Activated naive CD8-positive, alpha-beta T cell treated with anti-CD3 and anti-CD28 coated beads for 36 hours (primary cell): ENCODE data around the gene ZNF665. TPM values are rescaled to one million over a fixed set of nuclear protein-coding genes. Genes with fewer than 3 reads are reported as not detected.
A peak's percentile ranks its signal among the peaks of the same experiment; 100 is the strongest.

Experiments used
- DNase-seq: peaks from one replicate; pipeline ENCODE4 v3.0.0; 2021
- H3K27ac Mint-ChIP-seq: one replicate; pipeline ENCODE4 v1.8.0; 2022; ENCODE audit warnings: mild to moderate bottlenecking, moderate library complexity, mixed read lengths
- H3K27me3 Mint-ChIP-seq: one replicate; pipeline ENCODE4 v1.8.0; 2022; ENCODE audit warnings: mild to moderate bottlenecking, mixed read lengths
- H3K36me3 Mint-ChIP-seq: one replicate; pipeline ENCODE4 v1.8.0; 2021; ENCODE audit warnings: mild to moderate bottlenecking, mixed read lengths
- H3K4me1 Mint-ChIP-seq: one replicate; pipeline ENCODE4 v1.8.0; 2021; ENCODE audit warnings: mixed read lengths
- H3K4me3 Mint-ChIP-seq: one replicate; pipeline ENCODE4 v1.8.0; 2022; ENCODE audit warnings: mild to moderate bottlenecking, moderate library complexity, mixed read lengths
- H3K9me3 Mint-ChIP-seq: one replicate; pipeline ENCODE4 v1.8.0; 2022; ENCODE audit warnings: mixed read lengths
- total RNA-seq, 2 experiments: library from RNA; stranded (reverse); gene quantifications; one replicate each; pipeline ENCODE4 v1.2.3, GENCODE V29; 2021

ZNF665 gene
- total RNA-seq, 2 experiments from 2014 or later = 6.6 to 6.7 TPM

- Mint-ChIP-seq H3K27me3 (no peaks in the 10 kb centered on the region), H3K36me3 (peaks cover 73% of the 10 kb centered on the region)
These were observed 11.0 kb downstream of the ZNF665 start for GRCh38 chr19:53182202-53182601.

DNA sequence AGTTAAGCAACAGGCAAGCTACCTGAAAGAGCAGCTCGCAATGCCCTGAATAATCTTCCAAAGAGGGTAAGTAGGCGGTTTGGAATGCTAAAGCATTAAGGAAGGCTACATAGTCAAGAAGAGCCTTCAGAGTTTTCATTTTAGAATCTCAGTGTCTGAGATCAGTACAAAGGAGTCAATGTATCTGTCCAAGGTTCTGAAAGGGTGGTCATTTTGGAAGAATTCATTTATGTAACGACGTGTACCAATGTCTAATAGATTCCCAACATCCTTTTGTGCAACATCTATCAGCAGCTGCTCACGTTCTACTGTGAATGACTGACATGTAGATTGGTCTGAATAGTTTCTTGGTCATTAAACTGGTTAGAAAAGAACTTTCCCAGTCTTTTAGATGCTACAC is 15.2 kb downstream of the ZNF665 start:
- Mint-ChIP-seq H3K27ac (no peak overlapping the region), H3K27me3 (no peaks in the 10 kb centered on the region), H3K4me1 (no peaks in the 10 kb centered on the region), H3K36me3 (peaks cover 90% of the 10 kb centered on the region), H3K9me3 (peaks cover 42% of the 10 kb centered on the region), H3K4me3 (no peak overlapping the region)
- no peak for DNase-seq

More at GRCh38 chr19:53182202-53182601, 11.0 kb downstream of the ZNF665 start:
- H3K9me3 Mint-ChIP-seq = peaks cover 29% of the 10 kb centered on the region
- H3K27ac Mint-ChIP-seq = no peak overlapping the region
- H3K4me1 Mint-ChIP-seq = no peaks in the 10 kb centered on the region
- H3K4me3 Mint-ChIP-seq = no peak overlapping the region
- no peak for DNase-seq

GRCh38 chr19:53172889-53173288 is 20.3 kb downstream of the ZNF665 start:
- Mint-ChIP-seq H3K27me3 (no peaks in the 10 kb centered on the region), H3K4me3 (no peak overlapping the region), H3K27ac (no peak overlapping the region), H3K4me1 (no peaks in the 10 kb centered on the region), H3K36me3 (peaks cover 76% of the 10 kb centered on the region), H3K9me3 (peaks cover 53% of the 10 kb centered on the region)
- no peak for DNase-seq

DNA sequence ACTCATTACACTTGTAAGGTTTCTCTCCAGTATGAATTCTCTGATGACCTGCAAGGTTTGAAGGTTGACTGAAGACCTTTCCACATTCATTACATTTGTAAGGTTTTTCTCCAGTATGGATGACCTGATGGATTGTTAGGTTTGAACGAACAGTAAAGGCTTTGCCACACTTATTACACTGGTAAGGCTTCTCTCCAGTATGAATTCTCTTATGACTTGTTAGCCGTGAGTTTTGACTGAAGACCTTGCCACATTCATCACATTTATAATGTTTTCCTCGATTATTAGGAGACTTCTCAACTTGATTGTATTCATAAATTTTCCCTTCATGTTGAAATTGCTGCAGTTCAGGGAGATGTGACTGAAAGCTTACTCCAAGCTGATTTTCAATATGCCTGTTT is 27.5 kb downstream of the ZNF665 start:
- H3K36me3 Mint-ChIP-seq = peaks cover 51% of the 10 kb centered on the region
- H3K9me3 Mint-ChIP-seq = peaks cover 48% of the 10 kb centered on the region
- no peak overlapping the region for H3K27ac Mint-ChIP-seq
- DNase-seq = no peak
- H3K4me1 Mint-ChIP-seq = no peaks in the 10 kb centered on the region
- H3K27me3 Mint-ChIP-seq = no peaks in the 10 kb centered on the region
- no peak overlapping the region for H3K4me3 Mint-ChIP-seq

- no peak for DNase-seq
- Mint-ChIP-seq H3K27ac (no peak overlapping the region), H3K27me3 (no peaks in the 10 kb centered on the region), H3K4me1 (peaks cover 13% of the 10 kb centered on the region), H3K9me3 (peaks cover 49% of the 10 kb centered on the region), H3K4me3 (no peak overlapping the region), H3K36me3 (peaks cover 48% of the 10 kb centered on the region)
These were observed 32.0 kb downstream of the ZNF665 start for GRCh38 chr19:53161123-53161522.

- Mint-ChIP-seq H3K36me3 (peaks cover 48% of the 10 kb centered on the region), H3K27ac (no peak overlapping the region), H3K4me1 (peaks cover 13% of the 10 kb centered on the region), H3K9me3 (peaks cover 45% of the 10 kb centered on the region), H3K27me3 (no peaks in the 10 kb centered on the region), H3K4me3 (no peak overlapping the region)
- DNase-seq = no peak
These were observed 32.8 kb downstream of the ZNF665 start for GRCh38 chr19:53160350-53160749.

- peaks cover 57% of the 10 kb centered on the region for H3K36me3 Mint-ChIP-seq
- H3K4me3 Mint-ChIP-seq = peak overlapping the region; percentile 83
- peak overlapping the region; percentile 83 for H3K27ac Mint-ChIP-seq
- H3K9me3 Mint-ChIP-seq = peaks cover 48% of the 10 kb centered on the region
- peaks cover 13% of the 10 kb centered on the region for H3K4me1 Mint-ChIP-seq
- no peaks in the 10 kb centered on the region for H3K27me3 Mint-ChIP-seq
- peak; percentile 44 for DNase-seq
These were observed 35.0 kb downstream of the ZNF665 start for GRCh38 chr19:53158119-53158656.

DNA sequence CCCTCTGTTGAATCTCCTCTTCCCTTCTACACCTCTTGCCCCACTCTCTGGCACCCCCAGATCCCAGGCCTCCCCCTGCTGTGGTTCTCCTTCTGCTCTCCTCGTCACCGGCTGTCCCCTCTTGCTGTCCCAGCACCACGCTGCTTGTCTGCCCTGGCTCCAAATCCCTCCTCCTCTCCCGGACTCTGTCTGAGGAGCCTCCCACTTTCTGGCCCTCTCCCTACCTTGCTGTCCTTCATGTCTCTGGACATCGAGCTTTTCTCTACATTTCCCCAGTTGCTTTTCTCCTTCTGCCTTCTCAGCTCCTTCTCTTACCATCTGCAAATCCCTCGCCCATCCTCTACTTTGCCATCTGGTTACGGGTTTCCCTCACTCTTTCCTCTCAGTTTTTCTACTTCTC is 35.5 kb downstream of the ZNF665 start:
- peaks cover 15% of the 10 kb centered on the region for H3K4me1 Mint-ChIP-seq
- no peaks in the 10 kb centered on the region for H3K27me3 Mint-ChIP-seq
- H3K9me3 Mint-ChIP-seq = peaks cover 49% of the 10 kb centered on the region

GRCh38 chr19:53156850-53157249 is 36.3 kb downstream of the ZNF665 start:
- Mint-ChIP-seq H3K4me3 (peak overlapping the region; percentile 83), H3K27me3 (no peaks in the 10 kb centered on the region), H3K36me3 (peaks cover 68% of the 10 kb centered on the region), H3K4me1 (peaks cover 15% of the 10 kb centered on the region), H3K27ac (peak overlapping the region; percentile 32), H3K9me3 (peaks cover 49% of the 10 kb centered on the region)
- DNase-seq = no peak

More for the DNA sequence above, 35.5 kb downstream of the ZNF665 start:
- no peak for DNase-seq
- peak overlapping the region; percentile 83 for H3K4me3 Mint-ChIP-seq
- peak overlapping the region; percentile 83 for H3K27ac Mint-ChIP-seq
- H3K36me3 Mint-ChIP-seq = peaks cover 61% of the 10 kb centered on the region

DNA sequence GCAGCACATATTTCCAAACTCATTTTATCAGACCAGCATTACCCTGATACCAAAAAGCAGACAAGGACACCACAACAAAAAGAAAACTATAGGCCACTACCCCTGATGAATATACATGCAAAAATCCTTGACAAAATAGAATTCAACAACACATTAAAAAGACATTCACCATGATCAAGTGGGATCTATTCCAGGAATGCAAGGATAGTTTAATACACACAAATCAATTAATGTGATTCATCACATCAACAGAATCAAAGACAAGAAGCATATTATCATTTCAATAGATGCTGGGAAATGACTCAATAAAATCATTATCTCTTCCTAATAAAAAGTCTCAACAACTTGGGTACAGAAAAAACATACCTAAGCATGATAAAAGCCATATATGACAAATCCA is 45.5 kb downstream of the ZNF665 start:
- Mint-ChIP-seq H3K4me3 (no peak overlapping the region), H3K9me3 (peaks cover 63% of the 10 kb centered on the region), H3K27ac (no peak overlapping the region), H3K36me3 (peaks cover 94% of the 10 kb centered on the region), H3K27me3 (no peaks in the 10 kb centered on the region), H3K4me1 (no peaks in the 10 kb centered on the region)
- DNase-seq = no peak

DNA sequence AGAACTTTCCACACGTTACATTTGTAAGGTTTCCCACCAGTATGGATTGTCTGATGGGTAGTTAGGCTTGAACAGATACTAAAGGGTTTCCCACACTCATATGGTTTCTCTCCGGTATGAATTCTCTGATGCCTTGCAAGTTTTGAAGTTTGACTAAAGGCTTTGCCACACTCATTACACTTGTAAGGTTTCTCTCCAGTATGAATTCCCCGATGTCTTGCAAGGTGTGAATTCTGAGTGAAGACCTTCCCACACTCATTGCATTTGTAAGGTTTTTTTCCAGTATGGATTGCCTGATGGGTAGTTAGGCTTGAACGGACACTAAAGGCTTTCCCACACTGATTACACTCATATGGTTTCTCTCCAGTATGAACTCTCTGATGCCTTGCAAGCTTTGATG is 52.8 kb downstream of the ZNF665 start:
- Mint-ChIP-seq H3K36me3 (peaks cover 59% of the 10 kb centered on the region), H3K4me3 (no peak overlapping the region), H3K27ac (no peak overlapping the region), H3K27me3 (no peaks in the 10 kb centered on the region), H3K4me1 (no peaks in the 10 kb centered on the region), H3K9me3 (peaks cover 59% of the 10 kb centered on the region)
- DNase-seq = no peak

DNA sequence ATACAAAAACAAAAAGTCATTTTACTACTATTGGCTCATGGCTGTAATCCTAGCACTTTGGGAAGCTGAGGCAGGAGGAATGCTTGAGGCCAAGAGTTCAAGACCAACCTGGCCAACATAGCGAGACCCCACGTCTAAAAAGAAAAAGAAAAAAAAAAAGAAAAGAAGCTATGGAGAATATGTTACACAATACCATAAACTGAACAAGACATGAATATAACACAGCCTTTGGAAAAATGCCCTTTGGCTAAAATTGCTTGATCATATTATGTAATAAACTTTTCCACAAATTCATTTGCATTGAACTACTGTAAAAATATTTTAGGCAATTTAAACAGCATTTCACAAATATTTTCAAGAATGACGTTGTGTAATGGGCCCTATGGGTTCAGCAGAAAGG is 56.7 kb downstream of the ZNF665 start:
- Mint-ChIP-seq H3K9me3 (peaks cover 49% of the 10 kb centered on the region), H3K4me3 (no peak overlapping the region), H3K27ac (no peak overlapping the region), H3K36me3 (peaks cover 42% of the 10 kb centered on the region), H3K27me3 (peaks cover 8% of the 10 kb centered on the region), H3K4me1 (peaks cover 8% of the 10 kb centered on the region)
- no peak for DNase-seq

DNA sequence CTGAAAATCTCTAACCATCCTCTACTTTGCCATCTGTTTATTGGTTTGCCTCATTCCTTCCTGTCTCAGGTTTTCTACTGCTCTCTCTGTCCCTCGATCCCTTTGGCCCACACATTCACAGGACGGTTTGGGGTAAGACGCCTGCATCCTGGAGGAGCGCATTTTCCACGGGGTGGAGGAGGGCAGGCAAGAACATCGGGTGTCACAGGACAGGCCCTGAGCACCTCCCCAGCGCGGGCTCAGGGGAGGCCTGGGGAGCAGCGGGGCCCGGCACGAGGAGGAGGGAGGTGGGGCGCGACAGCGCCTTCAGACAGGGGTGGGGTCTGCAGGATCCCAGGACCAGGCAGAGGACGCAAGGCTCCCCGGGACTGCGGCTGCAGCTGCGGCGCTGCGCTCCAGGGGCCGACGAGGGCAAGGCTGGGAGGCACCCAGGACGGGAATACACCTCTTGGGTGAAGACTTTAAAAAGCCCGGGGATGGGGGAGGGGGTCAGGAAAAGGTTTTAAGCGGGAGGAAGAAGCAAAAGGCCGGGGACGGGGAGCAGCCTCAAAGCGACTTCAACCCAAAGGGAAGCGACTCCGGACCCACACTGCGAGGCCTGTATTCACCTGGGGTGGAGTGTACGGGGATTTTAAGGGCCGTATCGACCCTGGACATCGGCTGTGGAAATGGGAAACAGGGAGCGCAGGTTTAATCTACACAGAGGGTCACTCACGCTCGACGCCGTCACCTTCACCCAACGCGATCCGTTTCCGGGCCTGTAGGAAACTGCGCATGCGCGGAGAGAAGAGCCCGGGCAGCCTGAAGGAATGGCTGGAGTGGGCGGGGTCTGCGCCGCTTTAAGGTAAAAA is 60.8 kb downstream of the ZNF665 start, which contains the start of gene ZNF415:
Gene ZNF415, minus strand, starts transcription at position 770 of the 851 bp plus-strand sequence. CDS start 10,234 bp downstream, outside the sequence.
- Mint-ChIP-seq H3K4me3 (peak within 1 kb of the TSS; percentile 70), H3K36me3 (peaks cover 30% of the 10 kb centered on the region), H3K27me3 (peaks cover 12% of the 10 kb centered on the region), H3K27ac (no peak within 1 kb of the TSS), H3K9me3 (peaks cover 49% of the 10 kb centered on the region), H3K4me1 (peaks cover 12% of the 10 kb centered on the region)
- peak; percentile 73 for DNase-seq

- no peak overlapping the region for H3K27ac Mint-ChIP-seq
- peaks cover 48% of the 10 kb centered on the region for H3K9me3 Mint-ChIP-seq
- no peak for DNase-seq
- H3K36me3 Mint-ChIP-seq = peaks cover 30% of the 10 kb centered on the region
- H3K4me1 Mint-ChIP-seq = peaks cover 12% of the 10 kb centered on the region
- peaks cover 12% of the 10 kb centered on the region for H3K27me3 Mint-ChIP-seq
- peak overlapping the region; percentile 70 for H3K4me3 Mint-ChIP-seq
These were observed 61.4 kb downstream of the ZNF665 start for GRCh38 chr19:53131727-53132126.

DNA sequence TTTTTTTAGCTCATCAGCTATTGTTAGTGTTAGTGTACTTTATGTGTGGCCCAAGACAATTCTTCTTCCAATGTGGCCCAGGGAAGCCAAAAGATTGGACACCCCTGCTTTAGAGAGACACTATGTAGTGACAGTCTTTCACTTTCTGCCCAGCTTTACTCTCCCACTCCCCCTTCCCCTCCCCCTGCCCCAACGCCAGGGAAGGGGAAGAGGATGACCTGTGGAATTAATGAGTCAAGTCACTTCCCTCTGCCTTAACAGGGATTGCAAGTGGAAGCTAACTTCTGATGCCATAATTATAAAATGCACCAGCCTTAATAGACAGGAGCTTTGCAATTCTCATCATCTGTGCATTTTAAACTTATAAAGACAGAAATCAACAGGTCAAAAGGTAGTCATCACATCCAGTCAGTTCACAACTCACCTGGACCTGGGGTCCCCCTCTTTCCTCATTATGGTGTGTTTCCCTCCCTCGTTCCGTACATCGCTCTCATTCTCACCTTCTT is 62.0 kb downstream of the ZNF665 start:
- Mint-ChIP-seq H3K36me3 (peaks cover 33% of the 10 kb centered on the region), H3K27me3 (peaks cover 12% of the 10 kb centered on the region), H3K4me1 (peaks cover 12% of the 10 kb centered on the region), H3K4me3 (no peak overlapping the region), H3K9me3 (peaks cover 42% of the 10 kb centered on the region), H3K27ac (no peak overlapping the region)
- no peak for DNase-seq
